LNCAP (cell line): ENCODE results near the gene ZBTB20.

Experiments used
- CTCF ChIP-seq: fragments of 450-650 bp; IDR thresholded peaks from 2 replicates; pipeline ENCODE4 v1.5.1; 2017; ENCODE audit warnings: mild to moderate bottlenecking

The ZBTB20 gene

GRCh38 chr3:115062009-115062408 is 85.1 kb downstream of the ZBTB20 start:
- no peak for TF ChIP-seq CTCF

- no peak for TF ChIP-seq CTCF
Measured at GRCh38 chr3:115052906-115053305, 94.2 kb downstream of the ZBTB20 start.

GRCh38 chr3:115042351-115042750 is 104.7 kb downstream of the ZBTB20 start:
- TF ChIP-seq CTCF: no peak

- TF ChIP-seq CTCF: peak; percentile 83
Measured at GRCh38 chr3:115040673-115041286, 106.3 kb downstream of the ZBTB20 start.

GRCh38 chr3:115040246-115040645 is 106.8 kb downstream of the ZBTB20 start:
- TF ChIP-seq CTCF: no peak

GRCh38 chr3:115038817-115039216 is 108.3 kb downstream of the ZBTB20 start:
- no peak for TF ChIP-seq CTCF

GRCh38 chr3:115022835-115023398 is 124.2 kb downstream of the ZBTB20 start:
- TF ChIP-seq CTCF: no peak

- TF ChIP-seq CTCF: no peak
Measured at GRCh38 chr3:115022199-115022598, 124.9 kb downstream of the ZBTB20 start.
